GM18505 (cell line): ENCODE results near the gene AFDN.

Source experiments
- ATAC-seq: cut with Tn5 transposase; IDR thresholded peaks from one replicate; pipeline ENCODE4 v1.9.1; 2021; ENCODE audit not compliant: unreplicated experiment
- POLR2A ChIP-seq: IDR thresholded peaks from 4 replicates; pipeline ENCODE4 v1.6.1; 2011; ENCODE audit warnings: borderline replicate concordance; ENCODE audit not compliant: insufficient read depth, insufficient read length; ENCODE audit errors: extremely low read depth

AFDN gene

DNA sequence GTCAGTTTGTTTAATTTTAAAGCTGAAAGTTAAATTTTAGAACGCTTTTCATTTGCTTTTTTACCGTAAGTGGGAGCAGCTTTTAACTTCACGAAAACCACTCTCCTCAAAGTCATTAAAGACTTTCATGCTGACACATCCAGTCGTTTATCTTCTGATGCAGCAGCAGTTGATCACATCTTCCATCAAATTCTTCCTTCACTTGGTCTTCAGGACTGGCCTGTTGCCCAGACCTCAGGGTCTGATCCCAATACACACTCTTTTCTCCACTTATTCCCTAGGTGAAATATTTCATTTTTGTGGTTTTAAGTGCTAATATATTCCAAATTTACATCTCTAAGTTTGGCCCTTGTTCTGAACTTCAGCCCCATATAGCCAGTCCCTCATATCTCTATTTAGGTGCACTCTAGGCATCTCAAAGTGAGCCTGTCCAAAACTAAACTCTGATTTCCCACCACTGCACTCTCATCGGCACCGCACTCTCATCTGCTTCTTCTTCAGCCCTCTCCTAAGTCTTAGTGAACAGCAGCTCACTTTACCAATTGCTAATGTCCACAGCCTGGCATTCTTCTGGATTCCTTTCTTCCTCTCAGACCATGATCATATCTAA, 20.4 kb downstream of the AFDN start:
- no peak for TF ChIP-seq POLR2A
- ATAC-seq = no peak

DNA sequence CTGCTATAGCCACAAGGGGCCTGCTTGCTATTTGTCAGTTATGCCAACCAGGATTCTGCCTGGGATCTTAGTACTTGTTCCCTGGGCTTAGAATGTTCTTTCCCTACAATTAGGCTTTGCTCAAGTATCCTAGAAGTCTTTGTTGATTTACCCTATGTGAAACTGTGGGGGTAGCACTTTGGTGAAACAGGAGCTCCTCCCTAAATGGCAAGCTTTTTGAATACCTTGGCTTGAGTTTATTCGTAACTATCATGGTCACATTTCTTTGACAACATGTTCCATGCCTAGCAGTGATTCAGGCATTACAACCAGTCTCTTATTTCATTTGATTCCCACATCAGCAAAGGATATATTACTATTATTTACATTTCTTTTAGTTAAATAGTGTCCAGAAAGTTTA, 21.2 kb downstream of the AFDN start:
- no peak for ATAC-seq
- TF ChIP-seq POLR2A = no peak

DNA sequence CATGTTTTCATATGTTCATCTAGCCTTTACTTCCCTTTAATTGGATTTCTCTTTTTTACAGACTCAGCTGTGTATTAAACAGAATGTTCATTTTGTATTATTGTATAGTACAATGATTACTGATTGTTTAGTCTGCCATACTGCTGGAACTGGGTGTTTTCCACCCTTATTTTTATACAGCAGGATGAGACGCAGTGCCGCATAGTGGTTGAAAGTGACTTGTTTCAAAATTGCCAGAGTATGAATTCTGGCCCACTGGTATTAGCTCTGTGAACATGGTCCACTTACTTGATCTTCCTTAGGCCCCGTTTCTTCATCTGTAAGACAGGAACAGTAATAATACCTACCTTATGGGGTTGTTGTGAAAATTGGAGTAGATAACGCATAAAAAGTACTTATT, 22.1 kb downstream of the AFDN start:
- TF ChIP-seq POLR2A = no peak
- ATAC-seq = no peak

DNA sequence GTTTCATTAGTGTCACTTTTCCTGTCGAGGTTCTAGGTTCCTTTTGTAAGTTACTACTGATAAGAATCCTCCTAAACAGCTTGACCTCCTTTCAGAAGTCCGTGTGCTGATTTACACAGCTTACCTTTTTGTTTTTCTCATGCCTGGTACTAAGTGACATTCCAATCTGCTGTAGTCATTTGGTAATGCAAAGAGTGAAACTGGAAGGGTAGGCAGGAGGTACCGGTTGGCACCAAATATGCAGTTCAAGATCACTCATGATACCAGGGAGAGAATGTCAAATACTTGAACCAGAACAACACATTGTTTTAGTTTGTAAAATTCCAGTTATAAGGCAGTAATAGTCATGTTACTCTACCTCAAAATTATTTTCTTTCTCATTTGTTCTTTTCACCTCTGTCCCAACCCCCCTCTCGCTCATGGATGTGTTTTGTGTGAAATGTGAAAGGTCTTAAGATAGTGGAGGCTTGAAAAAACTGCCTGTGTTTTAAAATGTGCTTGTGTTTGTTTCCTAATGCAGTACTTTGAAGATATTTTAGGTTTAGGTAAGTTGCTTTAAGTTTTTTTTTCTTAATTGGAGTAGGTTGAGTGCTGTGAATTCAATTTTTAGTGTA, 23.2 kb downstream of the AFDN start:
- TF ChIP-seq POLR2A = no peak
- ATAC-seq = no peak

DNA sequence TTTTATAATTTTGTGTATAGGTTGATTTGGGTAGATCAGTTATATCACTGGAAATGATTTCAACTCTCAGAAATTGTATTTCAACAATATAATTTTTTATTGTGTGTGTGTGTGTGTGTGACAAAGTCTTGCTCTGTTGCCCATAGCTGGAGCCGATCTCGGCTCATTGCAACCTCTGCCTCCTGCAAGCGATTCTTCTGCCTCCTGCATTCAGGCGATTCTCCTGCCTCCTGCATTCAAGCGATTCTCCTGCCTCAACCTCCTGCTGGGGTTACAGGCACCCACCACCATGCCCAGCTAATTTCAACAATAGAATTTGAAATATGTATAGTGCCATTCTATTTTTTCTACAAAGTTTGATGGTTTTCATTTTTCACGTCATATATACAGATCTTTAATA, 24.1 kb downstream of the AFDN start:
- ATAC-seq = no peak
- TF ChIP-seq POLR2A = no peak

DNA sequence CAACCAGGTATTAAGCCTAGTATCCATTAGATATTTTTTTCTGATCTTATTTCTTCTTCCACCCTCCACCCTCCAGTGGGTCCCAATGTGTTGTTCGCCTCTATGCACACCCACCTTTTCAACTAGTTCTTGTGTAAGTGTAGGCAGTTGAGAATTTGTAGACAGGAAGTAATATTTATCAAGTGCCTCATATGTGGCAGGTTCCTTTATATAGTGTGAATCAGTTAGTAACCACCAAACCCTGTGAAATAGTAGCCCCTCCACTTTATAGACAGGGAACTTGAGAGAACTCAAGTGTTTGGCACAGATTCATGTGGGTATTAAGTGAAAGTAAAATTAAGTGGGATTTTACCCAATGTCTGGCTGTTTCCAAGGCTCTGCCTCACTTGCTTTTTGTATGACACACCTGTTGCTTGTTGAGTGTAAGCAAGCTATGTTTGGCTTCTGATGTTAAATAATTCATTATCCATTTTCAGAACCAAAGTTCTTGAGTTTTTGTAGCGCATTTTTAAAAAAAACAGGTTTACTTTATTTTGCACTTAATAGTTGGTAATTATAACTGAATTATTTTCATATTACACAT, 24.8 kb downstream of the AFDN start:
- TF ChIP-seq POLR2A = no peak
- ATAC-seq = no peak

DNA sequence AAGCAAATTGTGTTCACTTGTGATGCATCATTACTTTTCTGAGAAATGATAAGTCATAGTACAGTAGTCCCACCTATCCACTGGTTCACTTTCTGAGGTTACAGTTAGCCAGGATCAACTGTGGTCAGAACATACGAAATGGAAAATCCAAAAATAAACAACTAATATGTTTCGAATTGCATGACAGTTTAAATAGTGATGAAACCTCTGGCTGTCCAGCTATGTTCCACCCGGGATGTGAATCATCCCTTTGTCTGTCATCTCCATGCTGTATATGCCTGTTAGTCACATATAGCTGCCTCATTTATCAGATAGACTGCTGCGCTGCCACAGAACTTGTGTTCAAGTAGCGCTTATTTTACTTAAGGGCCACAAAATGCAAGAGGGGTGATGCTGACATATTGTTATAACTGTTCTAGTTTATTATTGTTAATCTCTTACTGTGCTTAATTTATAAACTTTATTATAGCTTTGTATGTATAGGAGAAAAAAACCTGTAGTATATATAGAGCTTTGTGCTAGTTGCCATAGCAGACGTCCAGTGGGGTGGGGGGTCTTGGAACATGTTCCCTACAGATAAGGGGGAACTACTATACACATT, 29.2 kb downstream of the AFDN start:
- ATAC-seq = no peak
- TF ChIP-seq POLR2A = no peak

DNA sequence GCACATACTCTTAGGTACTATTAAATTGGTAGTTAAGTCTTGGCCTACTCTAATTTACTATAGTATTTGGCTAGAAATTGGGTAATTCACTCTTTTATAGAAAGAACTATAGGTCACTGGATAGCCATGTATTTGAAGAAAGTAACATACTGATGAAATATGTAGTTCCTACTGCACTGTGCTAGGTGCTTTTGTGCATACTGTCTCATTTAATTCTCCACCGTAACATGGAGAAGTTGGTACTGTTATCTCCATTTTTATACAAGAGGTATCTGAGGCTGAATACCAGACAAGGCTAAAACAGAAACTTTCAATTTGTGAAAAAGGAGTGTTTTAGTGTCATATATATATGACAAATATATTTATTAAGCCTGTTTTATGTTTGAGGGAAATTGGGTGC, 29.8 kb downstream of the AFDN start:
- TF ChIP-seq POLR2A = no peak
- no peak for ATAC-seq

DNA sequence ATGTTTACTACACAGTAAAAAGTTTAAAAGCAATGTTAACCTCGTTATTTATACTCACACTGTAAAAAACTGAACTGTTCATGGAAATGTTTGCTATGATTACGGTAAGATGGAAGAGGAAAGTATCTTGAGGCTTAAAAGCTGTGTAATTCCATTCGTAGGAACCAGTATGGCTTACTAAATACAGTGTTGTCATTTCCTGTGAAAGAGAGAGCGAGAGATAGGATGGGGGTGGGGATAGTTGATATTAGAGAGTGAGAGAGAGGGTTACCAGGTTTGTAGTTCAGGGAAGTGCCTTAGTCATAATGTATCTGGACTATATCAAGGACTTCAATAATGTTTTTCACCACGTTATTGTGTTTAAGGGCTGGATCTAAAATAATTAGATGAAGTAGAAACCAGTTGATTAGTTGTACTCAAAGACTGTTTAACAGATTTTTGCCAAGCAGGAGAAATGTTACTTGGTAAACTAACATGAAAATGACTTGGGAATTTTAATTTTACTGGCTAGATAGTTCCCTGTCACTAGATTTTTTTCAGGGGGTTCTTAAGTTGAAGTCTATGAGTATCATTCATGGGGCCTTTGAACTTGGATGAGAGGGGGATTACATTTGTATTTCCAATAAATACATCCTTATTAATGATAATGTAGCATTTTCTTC, 30.4 kb downstream of the AFDN start:
- no peak for ATAC-seq
- no peak for TF ChIP-seq POLR2A

DNA sequence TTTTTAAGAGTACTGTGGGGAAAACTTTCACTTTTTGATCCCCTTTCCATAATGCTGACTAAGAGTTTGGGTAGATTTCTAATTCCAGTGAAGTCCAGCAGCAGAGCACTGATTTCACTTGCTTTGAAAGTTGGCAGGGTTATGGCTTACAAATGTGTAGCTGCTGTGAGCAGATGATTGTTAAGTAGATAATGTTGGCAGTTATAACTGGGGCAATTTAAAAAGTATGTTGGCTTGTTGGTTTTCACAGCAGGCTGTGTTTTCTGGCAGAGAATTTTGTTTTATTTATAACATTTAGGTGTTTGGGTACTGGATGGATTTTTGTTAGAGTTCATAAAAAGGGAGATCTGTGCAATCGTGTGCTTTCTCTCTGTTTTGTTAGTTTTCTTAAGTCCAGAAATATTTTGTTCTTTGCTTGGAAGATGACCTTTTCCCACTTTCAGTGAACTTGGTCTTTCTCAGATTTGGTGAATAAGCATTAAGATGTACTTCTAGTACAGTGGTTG, 31.4 kb downstream of the AFDN start:
- TF ChIP-seq POLR2A = no peak
- ATAC-seq = no peak

DNA sequence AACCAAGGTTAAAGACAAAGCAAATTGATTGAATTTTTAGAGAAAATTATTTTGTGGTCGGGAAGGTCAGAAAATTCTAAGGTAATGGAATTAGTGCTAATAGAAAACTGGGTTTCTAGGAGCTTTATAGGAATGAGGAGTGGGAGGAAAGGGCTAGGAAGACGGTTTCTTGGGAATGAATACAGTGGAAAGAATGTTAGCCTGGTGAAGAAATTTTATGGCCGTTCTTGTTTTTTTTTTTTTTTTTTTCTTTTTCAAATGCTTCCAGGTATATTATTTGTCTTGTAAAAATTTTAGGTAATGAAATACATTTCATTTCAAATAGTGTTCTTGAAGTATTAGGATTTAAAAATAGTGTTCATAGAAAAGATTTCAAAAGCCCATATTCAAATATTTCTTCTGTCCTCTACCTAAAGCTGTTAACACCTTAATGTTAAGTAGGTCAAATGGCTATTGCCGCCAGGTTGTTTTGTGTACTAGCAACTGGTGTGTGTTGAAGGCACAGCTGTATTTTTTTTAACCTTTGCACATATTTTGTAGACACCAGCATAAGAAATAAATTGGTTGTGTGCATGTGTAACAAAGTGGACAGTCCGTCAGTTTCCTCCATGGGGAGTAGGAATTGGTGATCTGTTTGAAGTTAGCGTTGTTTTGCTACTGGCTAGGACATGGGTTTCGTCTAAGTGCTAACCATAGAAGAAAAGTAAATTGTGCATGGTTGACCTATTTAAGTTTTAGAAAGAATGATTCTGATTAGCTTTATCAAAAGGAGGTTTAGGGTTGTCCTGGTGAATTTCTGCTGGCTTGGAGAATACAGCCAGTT, 32.3 kb downstream of the AFDN start:
- no peak for TF ChIP-seq POLR2A
- ATAC-seq = no peak

DNA sequence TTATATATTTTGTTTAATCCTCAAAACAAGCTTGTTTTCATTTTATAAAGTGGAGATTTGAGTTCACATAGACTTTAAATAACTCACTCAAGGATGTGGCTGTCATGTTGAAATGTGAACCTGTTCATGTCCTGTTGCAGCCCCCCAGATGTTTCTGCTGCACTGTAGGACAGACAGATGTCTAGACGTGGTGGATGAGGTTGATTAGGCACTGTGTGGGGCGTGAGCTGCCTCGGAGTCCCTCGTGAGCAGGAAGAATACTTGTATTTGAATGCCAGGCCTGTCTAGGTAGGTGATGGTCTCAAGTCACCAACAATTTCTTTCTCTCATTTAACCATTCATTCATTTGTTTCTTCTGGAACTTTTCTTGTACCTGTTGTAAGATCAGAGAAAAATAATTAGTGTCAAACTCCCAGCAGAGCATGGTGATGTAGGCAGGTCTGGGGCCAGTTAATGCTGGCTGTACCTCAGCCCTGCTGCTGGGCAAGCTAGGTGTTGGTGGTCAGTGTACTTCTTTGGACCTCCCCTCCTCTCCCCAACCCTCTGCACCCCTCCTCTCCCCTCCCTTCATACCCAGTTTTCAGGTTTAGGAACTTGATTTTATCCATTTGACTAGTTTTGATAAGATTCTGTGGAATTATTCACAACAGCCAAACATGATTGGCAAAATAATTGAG, 34.0 kb downstream of the AFDN start:
- no peak for TF ChIP-seq POLR2A
- ATAC-seq = no peak
